ENCODE measurements around the gene FGF2.
"Not testable (repeated sequence)": the region's sequence is repeated elsewhere in the genome, so short reads cannot be mapped to it uniquely, and the experiment has no call there.

FGF2 gene

DNA sequence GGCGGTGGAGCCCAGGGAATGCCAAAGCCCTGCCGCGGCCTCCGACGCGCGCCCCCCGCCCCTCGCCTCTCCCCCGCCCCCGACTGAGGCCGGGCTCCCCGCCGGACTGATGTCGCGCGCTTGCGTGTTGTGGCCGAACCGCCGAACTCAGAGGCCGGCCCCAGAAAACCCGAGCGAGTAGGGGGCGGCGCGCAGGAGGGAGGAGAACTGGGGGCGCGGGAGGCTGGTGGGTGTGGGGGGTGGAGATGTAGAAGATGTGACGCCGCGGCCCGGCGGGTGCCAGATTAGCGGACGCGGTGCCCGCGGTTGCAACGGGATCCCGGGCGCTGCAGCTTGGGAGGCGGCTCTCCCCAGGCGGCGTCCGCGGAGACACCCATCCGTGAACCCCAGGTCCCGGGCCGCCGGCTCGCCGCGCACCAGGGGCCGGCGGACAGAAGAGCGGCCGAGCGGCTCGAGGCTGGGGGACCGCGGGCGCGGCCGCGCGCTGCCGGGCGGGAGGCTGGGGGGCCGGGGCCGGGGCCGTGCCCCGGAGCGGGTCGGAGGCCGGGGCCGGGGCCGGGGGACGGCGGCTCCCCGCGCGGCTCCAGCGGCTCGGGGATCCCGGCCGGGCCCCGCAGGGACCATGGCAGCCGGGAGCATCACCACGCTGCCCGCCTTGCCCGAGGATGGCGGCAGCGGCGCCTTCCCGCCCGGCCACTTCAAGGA lies at the start of gene FGF2:
Gene FGF2 (plus strand): TSS at position 279 of the 705 bp plus-strand sequence. CDS start 344 bp downstream, at position 623.
- no peak within 1 kb of the TSS for H3K9ac ChIP-seq
- H4K20me1 ChIP-seq, result peaks cover 53% of the 10 kb centered on the region
- H3K27ac ChIP-seq, result no peak within 1 kb of the TSS
- peaks cover 6% of the 10 kb centered on the region for H3K9me3 ChIP-seq
- TF ChIP-seq Cebpa-rat (IDR thresholded peaks at IDR 0.05), result no peak
- no peaks in the 10 kb centered on the region for H3K36me3 ChIP-seq
- H3K4me1 ChIP-seq, result peaks cover 15% of the 10 kb centered on the region
- H3K27me3 ChIP-seq, result peaks cover 89% of the 10 kb centered on the region
- peak within 1 kb of the TSS; percentile 64 for H3K4me3 ChIP-seq
- H3K4me2 ChIP-seq, result peak within 1 kb of the TSS; percentile 96

DNA sequence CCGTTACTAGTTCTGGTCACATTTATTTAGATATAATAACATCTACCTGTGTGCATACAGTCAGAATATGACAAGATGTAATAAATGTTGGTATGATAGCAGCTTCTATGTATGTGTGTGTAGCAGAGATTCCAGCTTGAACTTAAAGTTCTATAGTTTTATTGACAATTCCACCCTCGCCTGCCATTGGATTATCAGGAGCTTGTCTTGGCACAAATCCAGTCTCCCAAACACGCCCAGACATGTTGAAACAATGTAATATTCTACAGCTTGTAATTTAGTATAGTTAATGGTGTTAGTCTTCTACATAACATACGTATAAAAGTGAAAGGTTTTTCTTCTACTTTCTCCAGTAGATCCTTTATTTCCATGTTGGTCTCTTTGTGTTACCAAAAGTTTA lies 49.7 kb upstream of the FGF2 start:
- H3K4me1 ChIP-seq, result peaks cover 5% of the 10 kb centered on the region; the same call in 1 of the 2 replicates
- H3K4me2 ChIP-seq, result no peak overlapping the region
- H3K4me3 ChIP-seq, result no peak overlapping the region
- no peak overlapping the region for H3K9ac ChIP-seq
- H3K36me3 ChIP-seq, result no peaks in the 10 kb centered on the region
- no peaks in the 10 kb centered on the region for H3K27me3 ChIP-seq
- no peaks in the 10 kb centered on the region for H4K20me1 ChIP-seq
- no peaks in the 10 kb centered on the region for H3K9me3 ChIP-seq
- H3K27ac ChIP-seq, result no peak overlapping the region
- TF ChIP-seq Cebpa-rat (IDR thresholded peaks at IDR 0.05), result no peak

DNA sequence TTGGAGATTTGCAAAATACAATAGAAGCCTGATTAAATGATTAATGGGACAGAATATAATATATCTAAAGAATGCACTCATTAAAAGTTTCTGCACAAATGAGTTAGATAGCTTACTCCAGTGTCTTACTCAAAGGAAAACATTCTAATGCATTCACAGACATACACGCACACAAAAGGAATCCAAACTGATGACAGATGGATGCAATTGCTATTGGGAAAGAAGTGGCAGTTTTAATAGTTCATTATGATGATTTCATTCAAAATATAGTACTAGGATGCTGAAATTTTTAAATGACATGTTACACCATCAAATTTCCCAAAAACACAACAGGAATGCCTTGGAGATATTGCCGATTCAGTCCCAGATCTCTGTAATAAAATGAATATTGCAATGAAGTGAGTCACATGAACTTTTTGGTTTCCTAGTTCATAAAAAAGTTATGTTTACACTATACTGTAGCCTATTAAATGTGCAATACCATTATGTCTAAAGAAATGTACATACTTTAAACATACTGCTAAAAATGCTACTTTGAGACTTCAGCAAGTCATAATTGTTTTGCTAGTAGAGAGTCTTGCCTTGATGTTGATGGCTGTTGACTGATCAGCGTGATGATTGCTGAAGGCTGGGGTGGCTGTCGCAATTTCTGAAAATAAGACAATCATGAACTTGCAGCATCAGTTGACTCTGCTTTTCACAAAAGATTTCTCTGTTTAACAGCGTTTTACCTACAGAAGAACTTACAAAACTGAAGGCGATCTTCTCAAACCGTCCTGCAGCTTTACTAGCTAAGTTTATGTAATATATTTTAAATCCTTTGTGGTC lies 48.6 kb upstream of the FGF2 start:
- H3K27ac ChIP-seq, result no peak overlapping the region
- no peaks in the 10 kb centered on the region for H3K27me3 ChIP-seq
- no peaks in the 10 kb centered on the region for H3K9me3 ChIP-seq
- no peak overlapping the region for H3K4me2 ChIP-seq
- no peaks in the 10 kb centered on the region for H4K20me1 ChIP-seq
- peaks cover 5% of the 10 kb centered on the region; the same call in 1 of the 2 replicates for H3K4me1 ChIP-seq
- H3K36me3 ChIP-seq, result no peaks in the 10 kb centered on the region
- H3K4me3 ChIP-seq, result no peak overlapping the region
- no peak for TF ChIP-seq Cebpa-rat (IDR thresholded peaks at IDR 0.05)
- H3K9ac ChIP-seq, result no peak overlapping the region

DNA sequence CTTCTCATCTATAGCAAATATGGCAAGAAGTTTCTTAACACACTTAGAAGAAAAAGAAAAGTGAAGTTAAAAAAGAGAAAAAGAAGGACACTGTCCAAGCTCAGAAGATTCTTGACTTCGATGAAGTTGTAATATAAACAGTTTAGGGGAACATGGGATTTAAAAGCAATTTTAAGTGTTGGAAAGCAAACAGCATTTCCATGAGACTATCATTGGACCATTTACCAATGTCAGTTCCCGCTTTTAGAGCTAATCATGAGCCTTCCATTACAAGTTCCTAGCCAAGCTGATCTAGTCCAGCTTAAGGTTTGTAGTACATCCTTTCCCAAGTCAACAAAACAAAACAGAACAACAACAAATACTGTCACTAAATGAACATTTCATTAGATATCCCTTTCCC lies 45.1 kb upstream of the FGF2 start:
- H3K27ac ChIP-seq, result no peak overlapping the region
- no peak overlapping the region for H3K9ac ChIP-seq
- no peaks in the 10 kb centered on the region for H3K9me3 ChIP-seq
- H3K27me3 ChIP-seq, result no peaks in the 10 kb centered on the region
- H3K4me3 ChIP-seq, result no peak overlapping the region
- no peak overlapping the region for H3K4me2 ChIP-seq
- H4K20me1 ChIP-seq, result no peaks in the 10 kb centered on the region
- H3K4me1 ChIP-seq, result no peaks in the 10 kb centered on the region
- no peaks in the 10 kb centered on the region for H3K36me3 ChIP-seq
- TF ChIP-seq Cebpa-rat (IDR thresholded peaks at IDR 0.05), result no peak

DNA sequence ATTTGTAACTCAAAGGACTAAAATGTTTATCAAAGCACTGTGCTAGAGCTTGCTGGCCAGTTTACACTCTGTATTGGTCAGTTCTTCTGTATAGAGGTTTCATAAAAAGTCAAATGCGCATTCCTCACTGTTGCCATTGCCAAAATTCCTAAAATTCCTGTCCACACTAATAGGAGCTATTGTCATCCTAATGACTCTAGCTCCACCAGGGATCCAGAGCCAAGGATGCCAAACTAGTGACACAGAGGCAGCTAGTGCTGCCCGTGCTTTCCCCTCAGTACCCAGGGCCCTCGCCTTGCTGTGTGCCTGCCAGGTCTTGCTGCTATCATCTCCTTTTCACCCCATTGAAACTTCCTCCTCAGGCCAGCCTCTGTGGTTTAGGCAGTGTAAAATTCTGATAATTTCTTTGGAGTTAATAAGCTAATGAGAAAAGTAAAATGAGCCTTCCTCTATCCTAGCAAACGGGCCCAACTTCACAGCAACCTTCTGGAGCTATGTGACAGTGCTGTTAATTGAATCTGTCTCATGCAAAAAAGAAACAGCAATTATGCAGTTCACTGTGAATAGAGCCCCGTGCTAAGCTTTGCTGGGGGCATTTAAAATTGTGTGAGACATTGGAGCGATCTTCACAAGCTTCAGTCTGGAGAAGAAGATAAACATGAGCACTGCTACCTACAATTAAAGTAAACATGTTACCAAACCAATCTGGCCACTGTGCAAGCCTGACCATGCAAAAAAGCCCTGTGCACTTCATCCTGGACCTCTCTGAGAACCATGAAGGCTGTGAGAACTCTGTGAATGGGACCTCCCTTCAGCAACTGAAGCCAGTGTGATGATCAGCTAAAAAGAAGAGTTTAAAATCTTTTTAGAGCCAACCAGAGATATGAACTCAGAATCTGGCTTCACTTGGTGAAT lies 43.1 kb upstream of the FGF2 start:
- H3K27ac ChIP-seq, result no peak overlapping the region
- no peaks in the 10 kb centered on the region for H3K4me1 ChIP-seq
- TF ChIP-seq Cebpa-rat (IDR thresholded peaks at IDR 0.05), result no peak
- H4K20me1 ChIP-seq, result no peaks in the 10 kb centered on the region
- no peaks in the 10 kb centered on the region for H3K27me3 ChIP-seq
- no peak overlapping the region for H3K9ac ChIP-seq
- H3K9me3 ChIP-seq, result no peaks in the 10 kb centered on the region
- no peak overlapping the region for H3K4me2 ChIP-seq
- no peak overlapping the region for H3K4me3 ChIP-seq
- H3K36me3 ChIP-seq, result no peaks in the 10 kb centered on the region

DNA sequence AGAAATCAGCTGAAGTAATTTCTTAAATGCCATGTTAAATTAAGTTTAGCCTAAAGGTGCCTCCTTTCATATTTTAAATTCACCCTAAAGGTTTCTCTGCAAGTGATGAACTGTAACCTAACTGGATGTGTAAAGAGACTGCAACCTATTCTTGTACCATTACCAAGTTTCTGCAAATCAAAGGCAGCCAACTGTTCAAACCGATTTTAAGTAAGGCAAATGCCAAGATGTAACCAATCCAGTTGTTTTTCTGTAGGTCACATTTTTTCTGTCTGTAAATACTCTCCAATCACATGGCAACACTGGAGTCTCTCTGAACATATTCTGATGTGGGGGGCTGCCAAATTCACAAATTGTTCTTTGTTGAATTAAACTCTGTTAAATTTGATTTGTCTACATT lies 42.4 kb upstream of the FGF2 start:
- Histone ChIP-seq H3K9me3 (no peaks in the 10 kb centered on the region), H3K4me3 (no peak overlapping the region), H3K36me3 (no peaks in the 10 kb centered on the region), H3K27ac (no peak overlapping the region), H3K27me3 (no peaks in the 10 kb centered on the region), H4K20me1 (no peaks in the 10 kb centered on the region), H3K9ac (no peak overlapping the region), H3K4me1 (no peaks in the 10 kb centered on the region), H3K4me2 (no peak overlapping the region)
- no peak for TF ChIP-seq Cebpa-rat (IDR thresholded peaks at IDR 0.05)

DNA sequence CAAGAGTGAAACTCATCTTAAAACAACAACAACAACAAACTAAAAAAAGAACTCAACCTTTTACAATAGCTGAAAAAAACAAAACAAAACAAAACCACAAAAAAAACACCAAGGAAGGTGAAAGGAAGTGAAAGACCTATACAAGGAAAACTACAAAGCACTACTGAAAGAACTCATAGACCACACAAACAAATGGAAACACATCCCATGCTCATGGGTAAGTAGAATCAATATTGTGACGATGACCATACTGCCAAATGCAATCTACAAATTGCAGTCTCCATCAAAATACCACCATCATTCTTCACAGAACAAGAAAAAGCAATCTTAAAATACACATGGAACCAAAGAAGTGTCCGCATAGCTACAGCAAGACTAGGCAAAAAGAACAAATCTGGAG lies 41.5 kb upstream of the FGF2 start:
- Histone ChIP-seq H3K9me3 (no peaks in the 10 kb centered on the region), H3K9ac (no peak overlapping the region), H3K4me3 (no peak overlapping the region), H3K27me3 (no peaks in the 10 kb centered on the region), H3K4me2 (no peak overlapping the region), H4K20me1 (no peaks in the 10 kb centered on the region), H3K27ac (no peak overlapping the region), H3K36me3 (no peaks in the 10 kb centered on the region), H3K4me1 (no peaks in the 10 kb centered on the region)
- TF ChIP-seq Cebpa-rat (IDR thresholded peaks at IDR 0.05), result no peak

DNA sequence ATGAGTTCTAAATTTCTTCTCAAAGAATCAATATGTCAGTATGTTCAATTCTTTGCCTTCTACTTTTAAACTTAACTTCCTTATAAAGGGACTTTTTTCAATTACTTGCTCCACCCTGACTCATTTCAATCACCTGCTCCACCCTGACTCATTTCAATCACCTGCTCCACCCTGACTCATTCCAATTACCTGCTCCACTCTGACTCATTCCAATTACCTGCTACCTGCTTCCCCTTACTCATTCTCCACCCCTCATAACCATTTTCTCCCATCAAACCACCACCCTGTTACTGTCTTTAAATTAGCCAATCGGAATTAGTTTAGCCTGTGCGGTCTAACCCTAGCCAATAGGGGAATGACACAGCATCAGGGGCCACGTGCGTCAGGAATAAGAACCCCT lies 40.3 kb upstream of the FGF2 start:
- H3K9ac ChIP-seq, H3K27me3 ChIP-seq, H3K36me3 ChIP-seq, H3K27ac ChIP-seq, H3K4me2 ChIP-seq, H3K4me3 ChIP-seq, H3K9me3 ChIP-seq, H4K20me1 ChIP-seq, H3K4me1 ChIP-seq: not testable (repeated sequence)

DNA sequence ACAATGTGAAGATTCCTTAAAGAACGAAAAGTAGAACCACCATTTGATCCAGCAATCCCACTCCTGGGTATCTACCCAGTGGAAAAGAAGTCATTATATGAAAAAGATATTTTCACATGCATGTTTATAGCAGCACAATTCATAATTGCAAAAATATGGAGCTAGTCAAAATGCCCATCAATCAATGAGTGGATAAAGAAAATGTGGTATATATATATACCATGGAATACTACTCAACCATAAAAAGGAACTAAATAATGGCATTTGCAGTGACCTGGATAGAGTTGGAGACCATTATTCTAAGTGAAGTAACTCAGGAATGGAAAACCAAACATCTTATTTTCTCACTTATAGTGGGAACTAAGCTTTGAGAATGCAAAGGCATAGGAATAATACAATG lies 39.7 kb upstream of the FGF2 start:
- H3K9ac ChIP-seq, result not testable (repeated sequence)

DNA sequence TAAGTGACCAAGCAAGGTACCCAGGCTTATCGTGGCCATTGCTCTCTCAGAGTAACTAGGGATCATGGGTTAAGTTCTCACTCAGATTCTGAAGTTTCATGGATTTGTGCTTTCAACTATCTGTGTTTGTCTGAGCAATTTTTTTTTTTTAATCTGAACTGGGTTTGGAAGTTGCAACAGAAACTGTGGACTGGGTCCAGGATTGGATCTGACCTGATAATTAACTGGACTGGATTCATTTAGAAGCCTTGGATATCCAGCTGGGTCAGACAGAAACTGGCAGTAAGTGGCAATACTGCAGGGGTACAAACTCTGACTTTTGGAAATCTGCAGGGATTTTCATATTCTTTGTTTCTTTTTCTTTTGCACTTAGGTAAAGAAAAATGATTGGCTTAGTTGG lies 38.7 kb upstream of the FGF2 start:
- Histone ChIP-seq H3K4me2 (no peak overlapping the region), H3K4me1 (no peaks in the 10 kb centered on the region)
- TF ChIP-seq Cebpa-rat (IDR thresholded peaks at IDR 0.05), result no peak

More for the DNA sequence above, 39.7 kb upstream of the FGF2 start:
- not testable (repeated sequence) for H3K9me3 ChIP-seq, H4K20me1 ChIP-seq, H3K4me1 ChIP-seq, H3K4me3 ChIP-seq, H3K36me3 ChIP-seq, H3K27me3 ChIP-seq, H3K27ac ChIP-seq, H3K4me2 ChIP-seq

More for the DNA sequence above, 38.7 kb upstream of the FGF2 start:
- Histone ChIP-seq H4K20me1 (no peaks in the 10 kb centered on the region), H3K27ac (no peak overlapping the region), H3K9ac (no peak overlapping the region), H3K36me3 (no peaks in the 10 kb centered on the region), H3K4me3 (no peak overlapping the region), H3K27me3 (no peaks in the 10 kb centered on the region), H3K9me3 (no peaks in the 10 kb centered on the region)
